Right hindlimb (tissue), 1 donor: ENCODE data around the gene SLC7A5.
"Not testable (repeated sequence)": the region's sequence is repeated elsewhere in the genome, so short reads cannot be mapped to it uniquely, and the experiment has no call there.

Experiments used
- DNase-seq: peaks from one replicate; pipeline ENCODE4 v3.0.0-alpha.2; 2018

SLC7A5 gene

DNA sequence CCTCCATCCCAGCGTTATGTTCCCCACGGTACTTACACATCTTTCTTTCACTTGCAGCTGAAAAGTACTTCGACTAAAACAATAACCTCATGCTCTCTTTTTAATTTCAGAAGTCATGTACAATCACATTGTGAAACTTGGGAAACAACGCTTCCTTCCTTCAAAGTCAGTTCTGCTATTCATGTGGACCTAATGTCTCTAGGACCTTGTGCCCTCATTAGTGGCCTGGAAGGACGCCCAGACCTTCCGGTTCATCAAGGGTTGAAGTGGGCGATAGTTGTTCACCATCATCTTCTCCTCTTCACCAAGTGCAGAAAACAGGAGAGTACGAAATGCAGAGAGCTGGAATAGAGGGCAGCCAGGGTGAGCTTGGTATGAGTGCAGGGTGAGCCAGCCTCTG lies 18.6 kb upstream of the SLC7A5 start:
- DNase-seq = not testable (repeated sequence)

GRCh38 chr16:87885371-87885967 lies 16.2 kb upstream of the SLC7A5 start:
- not testable (repeated sequence) for DNase-seq

DNA sequence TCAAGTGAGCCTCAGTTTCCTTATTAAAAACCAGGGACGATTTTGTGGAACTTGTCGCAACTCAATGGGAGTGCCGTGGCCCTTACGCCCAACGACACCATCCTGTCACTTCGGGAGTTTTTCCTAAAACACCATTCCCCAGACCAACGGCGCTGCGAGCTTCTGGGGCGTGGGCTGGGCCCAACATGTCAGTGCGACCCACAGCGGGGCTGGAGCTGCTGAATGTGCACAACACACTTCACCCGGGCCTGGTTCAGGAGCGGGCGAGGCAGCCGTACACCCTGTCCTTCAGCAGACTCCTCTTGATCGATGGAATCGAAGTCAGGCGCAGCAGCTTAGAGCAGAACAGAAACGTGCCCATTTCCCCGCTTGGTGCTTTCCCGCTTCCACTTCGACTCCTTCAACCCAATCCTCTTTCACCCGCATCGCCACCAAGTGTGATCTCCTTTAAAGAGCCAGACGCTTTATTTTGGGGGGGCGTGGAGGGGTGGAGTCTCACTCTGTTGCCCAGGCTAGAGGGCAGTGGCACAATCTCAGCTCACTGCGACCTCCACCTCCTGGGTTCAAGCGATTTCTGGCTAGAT lies 13.2 kb upstream of the SLC7A5 start:
- no peak for DNase-seq

DNA sequence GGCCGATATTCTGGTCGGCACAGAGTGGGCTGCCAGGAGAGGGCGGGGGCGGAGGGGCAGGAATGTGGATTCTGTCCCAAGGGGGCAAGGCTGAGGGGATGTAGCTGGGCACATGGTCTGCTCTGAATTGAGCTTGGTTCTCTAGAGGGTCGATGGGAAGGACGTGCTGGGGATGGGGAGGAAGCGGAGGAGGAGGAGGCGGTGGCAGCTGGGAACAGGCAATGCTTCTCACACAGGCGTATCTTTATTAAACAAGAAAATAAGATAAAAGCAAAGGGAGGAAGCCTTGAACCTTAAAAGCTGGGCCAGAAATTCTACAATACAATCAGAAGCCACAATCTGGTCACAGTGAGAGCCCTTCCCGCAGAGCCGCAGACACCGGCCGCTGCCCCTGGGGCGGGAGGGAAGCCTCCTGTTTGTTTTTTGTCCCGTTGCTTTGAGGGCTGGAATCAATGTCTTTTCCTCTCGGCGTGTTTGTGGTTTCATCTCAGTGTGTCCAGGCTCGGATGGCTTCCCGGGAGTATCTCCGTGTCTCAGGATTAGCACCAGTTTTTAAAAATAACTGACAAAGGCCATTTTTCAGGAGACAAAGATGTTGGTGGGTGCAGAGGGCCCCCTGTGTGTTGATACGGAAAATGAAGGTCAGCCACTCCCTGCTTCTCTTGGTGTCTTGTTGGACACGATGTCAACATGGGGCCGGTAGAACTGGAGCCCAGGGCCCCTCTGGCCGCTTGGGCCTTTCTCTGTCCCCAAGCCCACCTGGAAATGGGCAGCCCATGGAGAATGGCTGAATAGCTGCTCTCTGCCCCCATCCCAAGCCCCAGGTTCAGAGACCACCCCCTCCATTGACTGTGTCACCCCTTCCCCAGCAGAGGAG lies 12.3 kb upstream of the SLC7A5 start:
- DNase-seq = no peak

GRCh38 chr16:87880117-87880696 lies 10.9 kb upstream of the SLC7A5 start:
- DNase-seq = no peak

GRCh38 chr16:87879411-87880013 lies 10.2 kb upstream of the SLC7A5 start:
- DNase-seq = not testable (repeated sequence)

DNA sequence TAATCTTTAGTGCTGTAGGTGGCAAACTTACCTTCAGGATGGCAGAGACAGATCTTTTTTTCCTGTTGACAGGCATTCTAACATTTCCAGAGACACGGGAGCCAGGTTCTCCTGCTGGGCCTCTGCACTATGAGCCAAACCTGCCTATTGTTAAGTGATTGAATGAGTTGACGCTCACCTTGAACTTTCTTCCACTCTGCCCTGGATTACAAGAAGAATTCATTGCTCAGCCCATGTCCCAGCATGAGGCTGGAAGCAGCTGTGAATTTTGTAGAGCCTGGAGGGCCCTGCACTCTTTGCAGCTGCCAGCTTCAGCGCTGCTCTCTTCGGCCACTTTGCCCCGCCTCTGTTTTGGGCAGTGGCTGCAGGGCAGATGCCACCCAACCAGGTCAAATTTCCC lies 9.4 kb upstream of the SLC7A5 start:
- no peak for DNase-seq

DNA sequence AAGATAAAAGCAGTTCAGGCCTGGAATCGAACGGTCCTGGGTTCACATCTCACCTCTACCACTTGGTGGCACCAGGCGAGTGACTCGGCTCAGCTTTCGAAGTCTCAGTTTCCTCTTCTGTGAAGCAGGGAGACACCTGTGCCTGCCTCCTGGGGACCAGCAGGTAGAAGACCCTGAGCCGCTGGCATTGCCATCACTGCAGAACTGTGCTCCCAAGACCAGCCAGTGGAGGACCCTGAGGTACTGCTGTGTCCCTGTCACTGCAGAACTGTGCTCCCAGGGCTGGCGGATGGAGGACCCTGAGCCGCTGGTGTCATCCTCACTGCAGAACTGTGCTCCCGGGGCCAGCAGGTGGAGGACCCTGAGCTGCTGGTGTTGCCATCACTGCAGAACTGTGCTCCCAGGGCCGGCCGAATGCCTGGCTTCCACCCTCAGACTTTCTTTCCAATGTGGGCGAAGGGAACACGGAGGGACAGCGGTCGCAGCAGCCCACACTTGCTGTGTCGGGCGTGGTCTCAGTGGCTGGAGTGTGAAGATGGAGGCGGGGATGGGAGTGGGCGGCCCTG lies 8.7 kb upstream of the SLC7A5 start:
- no peak for DNase-seq

GRCh38 chr16:87874639-87875427 lies 5.5 kb upstream of the SLC7A5 start:
- no peak for DNase-seq

- not testable (repeated sequence) for DNase-seq
Observed at GRCh38 chr16:87870418-87871291, 1.3 kb upstream of the SLC7A5 start.

DNA sequence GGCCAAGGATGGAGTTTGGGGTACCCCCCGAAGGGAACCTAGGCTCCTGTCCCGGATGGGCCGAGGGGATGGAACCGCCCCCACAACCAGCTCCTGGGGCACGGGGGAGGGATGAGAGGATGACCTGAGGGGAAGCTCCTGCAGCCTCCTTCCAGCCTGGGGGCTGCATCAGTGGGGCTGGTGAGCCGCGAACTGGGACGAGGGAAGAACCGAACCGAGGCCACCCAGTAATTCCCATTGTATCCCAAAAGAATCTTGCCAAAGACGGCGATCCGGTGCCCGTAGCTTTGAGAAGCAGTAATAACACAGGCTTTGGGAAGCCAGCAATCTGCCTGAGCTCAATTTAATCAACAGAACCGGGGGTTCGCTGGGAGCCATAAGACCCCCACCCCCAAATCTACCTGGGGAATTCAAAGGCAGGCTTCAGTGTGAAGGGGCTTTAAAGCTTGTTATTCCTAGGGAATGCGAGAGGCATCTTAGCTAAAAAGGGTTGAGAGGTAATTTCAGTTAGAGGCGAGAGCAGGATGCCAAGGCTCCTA lies 641 bp upstream of the SLC7A5 start:
- DNase-seq = not testable (repeated sequence)

DNA sequence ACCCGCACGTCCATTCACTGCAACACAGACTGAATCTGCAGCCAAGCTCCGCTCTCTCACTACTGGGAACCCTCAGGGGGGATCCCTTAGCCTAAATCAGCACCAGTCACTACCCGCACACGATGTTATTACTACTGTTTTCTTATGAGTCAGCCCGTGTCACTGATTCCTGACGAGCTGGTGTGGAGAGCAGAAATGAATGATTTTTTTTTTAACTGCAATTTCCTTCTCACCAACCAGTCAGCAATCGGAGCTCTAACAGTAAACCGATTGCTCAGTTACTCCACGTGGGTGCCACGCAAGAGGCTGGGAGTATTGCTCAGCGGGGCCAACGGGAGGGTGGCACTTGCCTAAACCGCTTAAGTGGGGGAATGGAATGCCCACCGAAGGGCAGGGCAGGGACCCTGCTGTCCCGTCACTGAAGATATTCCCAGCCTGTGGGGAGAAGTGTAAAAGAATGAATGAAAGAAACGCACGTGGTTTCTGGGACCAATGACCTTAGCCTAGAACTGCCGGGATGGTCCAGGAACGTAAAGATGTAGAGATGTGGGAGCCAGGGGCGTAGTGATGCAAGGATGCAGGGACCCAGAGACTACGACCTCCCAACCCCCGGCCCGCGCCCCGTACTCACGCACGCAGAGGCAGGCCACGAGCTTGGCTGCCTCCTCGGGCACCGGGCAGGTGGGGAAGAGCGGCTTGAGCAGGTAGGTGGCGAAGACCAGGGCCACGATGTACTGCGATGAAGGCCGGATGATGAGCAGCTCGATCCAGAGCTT lies 865 bp downstream of the SLC7A5 start:
- not testable (repeated sequence) for DNase-seq

GRCh38 chr16:87865902-87866555 lies 3.3 kb downstream of the SLC7A5 start:
- DNase-seq = not testable (repeated sequence)

GRCh38 chr16:87864331-87864989 lies 4.8 kb downstream of the SLC7A5 start:
- no peak for DNase-seq

GRCh38 chr16:87863327-87863635 lies 6.0 kb downstream of the SLC7A5 start:
- DNase-seq = not testable (repeated sequence)

GRCh38 chr16:87862597-87863326 lies 6.5 kb downstream of the SLC7A5 start:
- not testable (repeated sequence) for DNase-seq

GRCh38 chr16:87861300-87862099 lies 7.8 kb downstream of the SLC7A5 start:
- peak; percentile 13 for DNase-seq
